HL-60 (cell line): Measurements from ENCODE around the gene EIF6.

Source experiments
- GABPA ChIP-seq: IDR thresholded peaks from 2 replicates; pipeline ENCODE4 v1.6.1; 2012; ENCODE audit warnings: low read depth
- POLR2AphosphoS5 ChIP-seq: IDR thresholded peaks from 2 replicates; pipeline ENCODE4 v1.6.1; 2012; ENCODE audit warnings: low read depth
- SPI1 ChIP-seq: IDR thresholded peaks from 2 replicates; pipeline ENCODE4 v1.6.1; 2012; ENCODE audit warnings: low read depth, mild to moderate bottlenecking, borderline replicate concordance
- TF ChIP-seq, protein P1 (sequence below): IDR thresholded peaks from one replicate; pipeline ENCODE4 v1.5.1; 2011; ENCODE audit warnings: low read length, control low read depth, inconsistent platforms; ENCODE audit not compliant: insufficient read depth
- TF ChIP-seq, protein P2 (sequence below): IDR thresholded peaks from 2 replicates; pipeline ENCODE4 v1.6.1; 2012; ENCODE audit warnings: low read depth; ENCODE audit not compliant: insufficient replicate concordance

DNA sequence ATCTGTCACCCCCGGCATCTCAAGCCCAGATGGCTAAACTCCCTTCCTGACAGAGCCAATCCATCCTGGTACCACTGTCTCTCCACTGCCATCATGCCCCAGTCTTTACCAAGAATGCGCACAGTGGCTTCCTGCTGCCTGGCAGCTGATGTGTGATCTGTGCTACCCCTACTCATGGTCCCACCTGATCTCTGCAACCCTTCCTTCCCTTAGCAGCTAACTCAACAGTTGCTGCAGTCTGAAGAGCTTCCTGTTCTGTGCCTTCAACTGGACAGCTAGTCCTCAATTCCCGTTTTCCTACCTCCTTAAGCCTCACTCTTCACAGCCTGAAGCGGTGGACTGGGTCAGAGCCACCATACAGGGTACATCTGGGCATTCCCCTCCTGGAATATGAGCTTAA is 15.2 kb upstream of the EIF6 start:
- TF ChIP-seq POLR2AphosphoS5 (no peak), SPI1 (no peak), GABPA (no peak)
- TF ChIP-seq, protein P1, sequence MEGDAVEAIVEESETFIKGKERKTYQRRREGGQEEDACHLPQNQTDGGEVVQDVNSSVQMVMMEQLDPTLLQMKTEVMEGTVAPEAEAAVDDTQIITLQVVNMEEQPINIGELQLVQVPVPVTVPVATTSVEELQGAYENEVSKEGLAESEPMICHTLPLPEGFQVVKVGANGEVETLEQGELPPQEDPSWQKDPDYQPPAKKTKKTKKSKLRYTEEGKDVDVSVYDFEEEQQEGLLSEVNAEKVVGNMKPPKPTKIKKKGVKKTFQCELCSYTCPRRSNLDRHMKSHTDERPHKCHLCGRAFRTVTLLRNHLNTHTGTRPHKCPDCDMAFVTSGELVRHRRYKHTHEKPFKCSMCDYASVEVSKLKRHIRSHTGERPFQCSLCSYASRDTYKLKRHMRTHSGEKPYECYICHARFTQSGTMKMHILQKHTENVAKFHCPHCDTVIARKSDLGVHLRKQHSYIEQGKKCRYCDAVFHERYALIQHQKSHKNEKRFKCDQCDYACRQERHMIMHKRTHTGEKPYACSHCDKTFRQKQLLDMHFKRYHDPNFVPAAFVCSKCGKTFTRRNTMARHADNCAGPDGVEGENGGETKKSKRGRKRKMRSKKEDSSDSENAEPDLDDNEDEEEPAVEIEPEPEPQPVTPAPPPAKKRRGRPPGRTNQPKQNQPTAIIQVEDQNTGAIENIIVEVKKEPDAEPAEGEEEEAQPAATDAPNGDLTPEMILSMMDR = no peak
- TF ChIP-seq, protein P2, sequence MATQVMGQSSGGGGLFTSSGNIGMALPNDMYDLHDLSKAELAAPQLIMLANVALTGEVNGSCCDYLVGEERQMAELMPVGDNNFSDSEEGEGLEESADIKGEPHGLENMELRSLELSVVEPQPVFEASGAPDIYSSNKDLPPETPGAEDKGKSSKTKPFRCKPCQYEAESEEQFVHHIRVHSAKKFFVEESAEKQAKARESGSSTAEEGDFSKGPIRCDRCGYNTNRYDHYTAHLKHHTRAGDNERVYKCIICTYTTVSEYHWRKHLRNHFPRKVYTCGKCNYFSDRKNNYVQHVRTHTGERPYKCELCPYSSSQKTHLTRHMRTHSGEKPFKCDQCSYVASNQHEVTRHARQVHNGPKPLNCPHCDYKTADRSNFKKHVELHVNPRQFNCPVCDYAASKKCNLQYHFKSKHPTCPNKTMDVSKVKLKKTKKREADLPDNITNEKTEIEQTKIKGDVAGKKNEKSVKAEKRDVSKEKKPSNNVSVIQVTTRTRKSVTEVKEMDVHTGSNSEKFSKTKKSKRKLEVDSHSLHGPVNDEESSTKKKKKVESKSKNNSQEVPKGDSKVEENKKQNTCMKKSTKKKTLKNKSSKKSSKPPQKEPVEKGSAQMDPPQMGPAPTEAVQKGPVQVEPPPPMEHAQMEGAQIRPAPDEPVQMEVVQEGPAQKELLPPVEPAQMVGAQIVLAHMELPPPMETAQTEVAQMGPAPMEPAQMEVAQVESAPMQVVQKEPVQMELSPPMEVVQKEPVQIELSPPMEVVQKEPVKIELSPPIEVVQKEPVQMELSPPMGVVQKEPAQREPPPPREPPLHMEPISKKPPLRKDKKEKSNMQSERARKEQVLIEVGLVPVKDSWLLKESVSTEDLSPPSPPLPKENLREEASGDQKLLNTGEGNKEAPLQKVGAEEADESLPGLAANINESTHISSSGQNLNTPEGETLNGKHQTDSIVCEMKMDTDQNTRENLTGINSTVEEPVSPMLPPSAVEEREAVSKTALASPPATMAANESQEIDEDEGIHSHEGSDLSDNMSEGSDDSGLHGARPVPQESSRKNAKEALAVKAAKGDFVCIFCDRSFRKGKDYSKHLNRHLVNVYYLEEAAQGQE = no peak
